K562 (cell line): ENCODE measurements around the gene PPDPF. TPM values are rescaled to one million over a fixed set of nuclear protein-coding genes. Genes with fewer than 3 reads are reported as not detected.

Experiments
- GATA2 ChIP-seq: sonication (generic); formaldehyde crosslinking; IDR thresholded peaks from 2 replicates; pipeline ENCODE4 v1.4.0; 2020; ENCODE audit warnings: mild to moderate bottlenecking, missing genetic modification reagents
- ZKSCAN1 ChIP-seq: fragments of 150-350 bp; IDR thresholded peaks from 2 replicates; pipeline ENCODE4 v1.6.1; 2016; ENCODE audit warnings: low read depth, low read length
- ZKSCAN3 ChIP-seq: fragments of 250-450 bp; sonication (Bioruptor Pico); IDR thresholded peaks from 2 replicates; pipeline ENCODE4 v1.4.0; 2020
- ZNF24 ChIP-seq: fragments of 450-650 bp; IDR thresholded peaks from 2 replicates; pipeline ENCODE4 v1.6.1; 2016
- ZNF778 ChIP-seq: fragments of 450-650 bp; formaldehyde crosslinking; IDR thresholded peaks from 2 replicates; pipeline ENCODE4 v1.4.0; 2020; ENCODE audit warnings: mild to moderate bottlenecking, moderate library complexity
- polyA plus RNA-seq, 8 experiments: library from polyadenylated mRNA; depleted of rRNA in 4 of 8; stranded (reverse) in 5 of 8; unstranded in 3 of 8; fragments of >200 nt; fragmentation: Nextera tagmentation in 2 of 8; fragmentation: Illumina TruSeq in 1 of 8; extraction: Ambion mirVana in 2 of 8; extraction: Trizol in 1 of 8; gene quantifications; 2 replicates each; pipeline versions ENCODE4 v1.2.1 to v1.2.3, GENCODE V29; 2011 to 2014; ENCODE audit warnings: inconsistent platforms in 1 of 8, missing spikeins in 1 of 8
- total RNA-seq, 7 experiments: library from RNA; depleted of rRNA in 6 of 7; stranded (reverse); fragments of >200 nt in 6 of 7; fragmentation: Illumina TruSeq in 2 of 7; extraction: Trizol in 2 of 7; gene quantifications; 2 replicates each; pipeline versions ENCODE4 v1.2.1 to v1.2.3, GENCODE V29; 2011 to 2021; ENCODE audit warnings: low replicate concordance in 1 of 7
- TF ChIP-seq, protein P1 (sequence below), 2 experiments: fragments of 450-650 bp; formaldehyde crosslinking in 1 of 2; IDR thresholded peaks; 2 replicates each; pipeline versions ENCODE4 v1.4.0 to v1.6.1; 2014 to 2020; ENCODE audit warnings: mild to moderate bottlenecking in 2 of 2, borderline replicate concordance in 1 of 2, low read depth in 1 of 2

Gene PPDPF
- total and polyA plus RNA-seq, 9 of the 15 experiments (the other 6 are each of a cell fraction or from before 2014, with no cell fraction given) = 0.77 to 233 (median 10.5) TPM

DNA sequence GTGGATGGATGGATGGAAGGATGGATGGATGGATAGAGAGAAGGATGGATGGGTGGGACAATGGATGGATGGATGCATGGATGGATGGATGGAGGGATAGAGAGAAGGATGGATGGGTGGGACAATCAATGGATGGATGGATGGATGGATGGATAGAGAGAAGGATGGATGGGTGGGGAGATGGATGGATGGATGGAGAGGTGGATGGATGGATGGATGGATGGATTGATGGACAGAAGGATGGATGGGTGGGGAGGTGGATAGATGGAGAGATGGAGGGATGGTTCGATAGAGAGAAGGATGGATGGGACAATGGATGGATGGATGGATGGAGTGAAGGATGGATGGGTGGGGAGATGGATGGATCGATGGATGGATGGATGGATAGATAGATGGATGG lies 28.0 kb upstream of the PPDPF start (continued):
- no peak for TF ChIP-seq ZKSCAN3 (CRISPR knock-in tag)
- TF ChIP-seq, protein P1, sequence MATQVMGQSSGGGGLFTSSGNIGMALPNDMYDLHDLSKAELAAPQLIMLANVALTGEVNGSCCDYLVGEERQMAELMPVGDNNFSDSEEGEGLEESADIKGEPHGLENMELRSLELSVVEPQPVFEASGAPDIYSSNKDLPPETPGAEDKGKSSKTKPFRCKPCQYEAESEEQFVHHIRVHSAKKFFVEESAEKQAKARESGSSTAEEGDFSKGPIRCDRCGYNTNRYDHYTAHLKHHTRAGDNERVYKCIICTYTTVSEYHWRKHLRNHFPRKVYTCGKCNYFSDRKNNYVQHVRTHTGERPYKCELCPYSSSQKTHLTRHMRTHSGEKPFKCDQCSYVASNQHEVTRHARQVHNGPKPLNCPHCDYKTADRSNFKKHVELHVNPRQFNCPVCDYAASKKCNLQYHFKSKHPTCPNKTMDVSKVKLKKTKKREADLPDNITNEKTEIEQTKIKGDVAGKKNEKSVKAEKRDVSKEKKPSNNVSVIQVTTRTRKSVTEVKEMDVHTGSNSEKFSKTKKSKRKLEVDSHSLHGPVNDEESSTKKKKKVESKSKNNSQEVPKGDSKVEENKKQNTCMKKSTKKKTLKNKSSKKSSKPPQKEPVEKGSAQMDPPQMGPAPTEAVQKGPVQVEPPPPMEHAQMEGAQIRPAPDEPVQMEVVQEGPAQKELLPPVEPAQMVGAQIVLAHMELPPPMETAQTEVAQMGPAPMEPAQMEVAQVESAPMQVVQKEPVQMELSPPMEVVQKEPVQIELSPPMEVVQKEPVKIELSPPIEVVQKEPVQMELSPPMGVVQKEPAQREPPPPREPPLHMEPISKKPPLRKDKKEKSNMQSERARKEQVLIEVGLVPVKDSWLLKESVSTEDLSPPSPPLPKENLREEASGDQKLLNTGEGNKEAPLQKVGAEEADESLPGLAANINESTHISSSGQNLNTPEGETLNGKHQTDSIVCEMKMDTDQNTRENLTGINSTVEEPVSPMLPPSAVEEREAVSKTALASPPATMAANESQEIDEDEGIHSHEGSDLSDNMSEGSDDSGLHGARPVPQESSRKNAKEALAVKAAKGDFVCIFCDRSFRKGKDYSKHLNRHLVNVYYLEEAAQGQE (IDR thresholded peaks at IDR 0.05; ENCODE audit: borderline replicate concordance) = no peak
- TF ChIP-seq, protein P1 (CRISPR knock-in tag; IDR thresholded peaks at IDR 0.05; ENCODE audit: low read depth) = no peak
- TF ChIP-seq ZKSCAN1 = no peak
- no peak for TF ChIP-seq GATA2 (CRISPR knock-in tag)
- no peak for TF ChIP-seq ZNF778 (CRISPR knock-in tag)
- no peak for TF ChIP-seq ZNF24
